ENCODE results near the gene CHIC1. TPM values are rescaled to one million over a fixed set of nuclear protein-coding genes. Genes with fewer than 3 reads are reported as not detected.
"Not testable (repeated sequence)": the region's sequence is repeated elsewhere in the genome, so short reads cannot be mapped to it uniquely, and the experiment has no call there.

CHIC1 gene
- total and polyA plus RNA-seq, 3 experiments from 2014 or later: 2.5 to 8.9 (median 7.7) TPM

- H3K27ac Mint-ChIP-seq; H3K4me3 Mint-ChIP-seq; H3K4me3 ChIP-seq (ENCODE audit: low read length); H3K9me3 ChIP-seq (ENCODE audit: low read length); H3K27me3 Mint-ChIP-seq; POLR2A ChIA-PET; H3K27me3 ChIP-seq (ENCODE audit: insufficient read depth, low read length, poor library complexity, severe bottlenecking); DNase-seq; H3K4me1 Mint-ChIP-seq; H3K36me3 ChIP-seq (ENCODE audit: insufficient read depth, low read length); H3K4me1 ChIP-seq (ENCODE audit: insufficient read depth, low read length); H3K27ac ChIP-seq (ENCODE audit: low read depth, low read length); CTCF ChIA-PET: not testable (repeated sequence)
- peaks cover 5 to 41% (median 41%) of the 10 kb centered on the region in 3 donors for H3K36me3 Mint-ChIP-seq
- peaks cover 12 to 44% (median 24%) of the 10 kb centered on the region in 5 donors for H3K9me3 Mint-ChIP-seq
Measured at GRCh38 chrX:73661322-73661721, 98.3 kb downstream of the CHIC1 start.

GRCh38 chrX:73668779-73669178 lies 105.8 kb downstream of the CHIC1 start:
- POLR2A ChIA-PET: no interaction called here
- CTCF ChIA-PET: no interaction called here
- peaks cover 8 to 29% (median 26%) of the 10 kb centered on the region in 3 donors for H3K36me3 Mint-ChIP-seq
- DNase-seq: no peak
- no peak overlapping the region for H3K4me3 Mint-ChIP-seq
- H3K4me1 Mint-ChIP-seq: peaks cover 0 to 9% (median 3%) of the 10 kb centered on the region in 3 donors
- Histone ChIP-seq H3K27me3 (ENCODE audit: insufficient read depth, low read length, poor library complexity, severe bottlenecking) (no peaks in the 10 kb centered on the region), H3K4me3 (ENCODE audit: low read length) (no peak overlapping the region), H3K9me3 (ENCODE audit: low read length) (no peaks in the 10 kb centered on the region), H3K4me1 (ENCODE audit: insufficient read depth, low read length) (no peaks in the 10 kb centered on the region), H3K36me3 (ENCODE audit: insufficient read depth, low read length) (no peaks in the 10 kb centered on the region), H3K27ac (ENCODE audit: low read depth, low read length) (no peak overlapping the region)
- H3K27me3 Mint-ChIP-seq: no peaks in the 10 kb centered on the region
- peaks cover 12 to 36% (median 32%) of the 10 kb centered on the region in 5 donors for H3K9me3 Mint-ChIP-seq
- no peak overlapping the region for H3K27ac Mint-ChIP-seq

DNA sequence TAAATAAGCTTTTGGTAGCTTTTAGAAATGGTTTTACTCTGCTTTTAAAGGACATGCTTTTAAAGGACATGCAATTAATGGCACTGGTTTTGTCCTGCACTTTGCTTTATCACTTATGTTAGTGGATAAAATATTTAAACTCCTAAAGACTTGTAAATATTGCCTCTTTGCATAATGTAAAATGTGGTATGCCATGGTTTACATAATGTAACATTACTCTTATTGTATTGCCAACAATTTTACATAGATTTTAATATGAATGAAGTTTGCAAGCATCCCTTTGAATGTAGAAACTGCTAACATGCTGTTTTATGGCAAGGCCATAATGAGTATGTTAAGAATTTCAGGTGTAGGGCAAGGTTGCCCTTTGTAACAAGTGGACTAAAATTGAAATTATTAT lies 118.4 kb downstream of the CHIC1 start:
- Histone ChIP-seq H3K27me3 (ENCODE audit: insufficient read depth, low read length, poor library complexity, severe bottlenecking) (no peaks in the 10 kb centered on the region), H3K36me3 (ENCODE audit: insufficient read depth, low read length) (no peaks in the 10 kb centered on the region), H3K27ac (ENCODE audit: low read depth, low read length) (no peak overlapping the region), H3K4me1 (ENCODE audit: insufficient read depth, low read length) (no peaks in the 10 kb centered on the region), H3K4me3 (ENCODE audit: low read length) (no peak overlapping the region), H3K9me3 (ENCODE audit: low read length) (no peaks in the 10 kb centered on the region)
- Mint-ChIP-seq H3K4me1 (no peaks in the 10 kb centered on the region), H3K27ac (no peak overlapping the region), H3K36me3 (peaks cover under 1 to 28% (median 28%) of the 10 kb centered on the region in 3 donors), H3K4me3 (no peak overlapping the region), H3K27me3 (no peaks in the 10 kb centered on the region), H3K9me3 (peaks cover 0 to 5% (median under 1%) of the 10 kb centered on the region in 5 donors)
- ChIA-PET POLR2A (no interaction called here), CTCF (no interaction called here)
- no peak for DNase-seq

DNA sequence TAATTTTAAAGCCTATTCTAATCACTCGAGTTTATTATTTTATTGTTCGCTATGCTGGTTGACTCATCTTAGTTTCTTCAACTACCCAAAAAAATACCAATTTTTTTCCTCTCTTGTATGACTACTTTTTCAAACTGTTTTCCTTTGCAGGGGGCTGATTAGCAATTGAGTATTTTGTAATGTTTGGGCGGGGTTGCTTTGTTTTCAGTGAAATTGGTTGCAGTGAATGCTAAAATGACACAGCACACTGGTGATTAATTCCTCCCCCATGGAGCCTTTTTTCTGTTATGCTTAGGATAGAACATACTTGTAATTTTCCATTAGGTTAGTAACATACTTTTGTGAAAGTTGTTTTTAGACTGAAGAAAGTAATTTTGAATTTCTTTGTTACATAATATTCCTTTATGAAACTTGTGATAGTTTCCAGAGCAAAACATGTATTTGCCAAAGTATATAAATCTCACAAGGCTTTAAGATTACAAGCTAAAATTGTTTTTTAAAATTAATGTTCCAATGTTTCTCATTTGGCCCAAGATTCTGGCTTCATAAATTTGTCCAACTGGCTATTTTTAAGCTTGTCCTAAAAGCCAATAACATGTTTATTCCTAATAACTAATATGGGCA lies 120.4 kb downstream of the CHIC1 start:
- POLR2A ChIA-PET: no interaction called here

DNA sequence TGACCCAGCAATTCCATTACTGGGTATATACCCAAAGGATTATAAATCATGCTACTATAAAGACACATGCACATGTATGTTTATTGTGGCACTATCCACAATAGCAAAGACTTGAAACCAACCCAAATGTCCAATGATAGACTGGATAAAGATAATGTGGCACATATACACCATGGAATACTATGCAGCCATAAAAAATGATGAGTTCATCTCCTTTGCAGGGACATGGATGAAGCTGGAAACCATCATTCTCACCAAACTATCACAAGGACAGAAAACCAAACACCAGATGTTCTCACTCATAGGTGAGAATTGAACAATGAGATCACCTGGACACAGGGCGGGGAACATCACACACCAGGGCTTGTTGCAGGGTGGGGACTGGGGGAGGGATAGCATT lies 144.0 kb downstream of the CHIC1 start:
- H3K36me3 ChIP-seq (ENCODE audit: insufficient read depth, low read length); H3K27me3 Mint-ChIP-seq; H3K4me1 Mint-ChIP-seq; CTCF ChIA-PET; H3K4me3 ChIP-seq (ENCODE audit: low read length); DNase-seq; H3K4me3 Mint-ChIP-seq; H3K27ac Mint-ChIP-seq; H3K27ac ChIP-seq (ENCODE audit: low read depth, low read length); H3K36me3 Mint-ChIP-seq; POLR2A ChIA-PET; H3K9me3 ChIP-seq (ENCODE audit: low read length); H3K27me3 ChIP-seq (ENCODE audit: insufficient read depth, low read length, poor library complexity, severe bottlenecking); H3K4me1 ChIP-seq (ENCODE audit: insufficient read depth, low read length): not testable (repeated sequence)
- H3K9me3 Mint-ChIP-seq: peaks cover 0 to 60% (median 48%) of the 10 kb centered on the region in 5 donors

More for the DNA sequence above, 120.4 kb downstream of the CHIC1 start:
- H3K36me3 Mint-ChIP-seq: peaks cover 9 to 44% (median 43%) of the 10 kb centered on the region in 3 donors
- peaks cover 0 to 11% (median 2%) of the 10 kb centered on the region in 5 donors for H3K9me3 Mint-ChIP-seq
- no peaks in the 10 kb centered on the region for H3K27me3 ChIP-seq (ENCODE audit: insufficient read depth, low read length, poor library complexity, severe bottlenecking)
- no peak overlapping the region for H3K4me3 Mint-ChIP-seq
- no peak for DNase-seq
- H3K27ac ChIP-seq (ENCODE audit: low read depth, low read length): no peak overlapping the region
- H3K27me3 Mint-ChIP-seq: no peaks in the 10 kb centered on the region
- H3K4me1 ChIP-seq (ENCODE audit: insufficient read depth, low read length): no peaks in the 10 kb centered on the region
- no peaks in the 10 kb centered on the region for H3K4me1 Mint-ChIP-seq
- peaks cover 3% of the 10 kb centered on the region for H3K9me3 ChIP-seq (ENCODE audit: low read length)
- no peaks in the 10 kb centered on the region for H3K36me3 ChIP-seq (ENCODE audit: insufficient read depth, low read length)
- no peak overlapping the region for H3K27ac Mint-ChIP-seq
- H3K4me3 ChIP-seq (ENCODE audit: low read length): no peak overlapping the region
- CTCF ChIA-PET: no interaction called here

GRCh38 chrX:73728602-73729001 lies 165.6 kb downstream of the CHIC1 start:
- H3K27me3 ChIP-seq (ENCODE audit: insufficient read depth, low read length, poor library complexity, severe bottlenecking): no peaks in the 10 kb centered on the region
- H3K27ac Mint-ChIP-seq: no peak overlapping the region
- H3K9me3 Mint-ChIP-seq: peaks cover 0 to 2% (median 0%) of the 10 kb centered on the region in 5 donors
- no peaks in the 10 kb centered on the region for H3K36me3 ChIP-seq (ENCODE audit: insufficient read depth, low read length)
- H3K4me1 ChIP-seq (ENCODE audit: insufficient read depth, low read length): no peaks in the 10 kb centered on the region
- no peaks in the 10 kb centered on the region for H3K36me3 Mint-ChIP-seq
- no peaks in the 10 kb centered on the region for H3K4me1 Mint-ChIP-seq
- H3K9me3 ChIP-seq (ENCODE audit: low read length): no peaks in the 10 kb centered on the region
- no peak overlapping the region for H3K27ac ChIP-seq (ENCODE audit: low read depth, low read length)
- peaks cover 0 to 8% of the 10 kb centered on the region in 2 donors for H3K27me3 Mint-ChIP-seq
- POLR2A ChIA-PET: no interaction called here
- no peak overlapping the region for H3K4me3 ChIP-seq (ENCODE audit: low read length)
- DNase-seq: no peak
- CTCF ChIA-PET: no interaction called here
- H3K4me3 Mint-ChIP-seq: no peak overlapping the region

Other genes starting within 250 kb of the CHIC1 start
- gene CDX4, start 116.1 kb upstream of the CHIC1 start, total RNA-seq: not detected
- not detected for gene CDX4, start 116.1 kb upstream of the CHIC1 start, polyA plus RNA-seq

Measured in CD8-positive, alpha-beta memory T cell (primary cell).